ENCODE results near the gene RCCD1.

DNA sequence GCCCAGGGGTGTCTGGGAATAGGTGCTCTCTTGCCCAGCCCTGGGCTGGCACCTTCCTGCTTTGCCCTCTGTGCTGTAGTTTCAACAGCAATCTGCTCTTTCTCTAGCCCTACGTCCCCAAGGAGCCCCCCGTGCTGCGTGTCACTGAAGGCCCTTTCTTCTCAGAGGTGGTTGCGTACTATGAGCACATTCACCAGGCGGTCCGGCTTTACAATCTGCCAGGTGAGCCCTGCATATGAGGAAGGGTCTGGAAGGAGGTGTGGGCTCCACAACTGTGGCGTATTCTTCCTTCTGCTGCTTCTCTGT, 42.0 kb upstream of the RCCD1 start:
- TF ChIP-seq, protein P1, sequence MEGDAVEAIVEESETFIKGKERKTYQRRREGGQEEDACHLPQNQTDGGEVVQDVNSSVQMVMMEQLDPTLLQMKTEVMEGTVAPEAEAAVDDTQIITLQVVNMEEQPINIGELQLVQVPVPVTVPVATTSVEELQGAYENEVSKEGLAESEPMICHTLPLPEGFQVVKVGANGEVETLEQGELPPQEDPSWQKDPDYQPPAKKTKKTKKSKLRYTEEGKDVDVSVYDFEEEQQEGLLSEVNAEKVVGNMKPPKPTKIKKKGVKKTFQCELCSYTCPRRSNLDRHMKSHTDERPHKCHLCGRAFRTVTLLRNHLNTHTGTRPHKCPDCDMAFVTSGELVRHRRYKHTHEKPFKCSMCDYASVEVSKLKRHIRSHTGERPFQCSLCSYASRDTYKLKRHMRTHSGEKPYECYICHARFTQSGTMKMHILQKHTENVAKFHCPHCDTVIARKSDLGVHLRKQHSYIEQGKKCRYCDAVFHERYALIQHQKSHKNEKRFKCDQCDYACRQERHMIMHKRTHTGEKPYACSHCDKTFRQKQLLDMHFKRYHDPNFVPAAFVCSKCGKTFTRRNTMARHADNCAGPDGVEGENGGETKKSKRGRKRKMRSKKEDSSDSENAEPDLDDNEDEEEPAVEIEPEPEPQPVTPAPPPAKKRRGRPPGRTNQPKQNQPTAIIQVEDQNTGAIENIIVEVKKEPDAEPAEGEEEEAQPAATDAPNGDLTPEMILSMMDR (IDR thresholded peaks at IDR 0.05), result no peak
- TF ChIP-seq POLR2AphosphoS5 (IDR thresholded peaks at IDR 0.05), result no peak
- no peak for TF ChIP-seq POLR2A (IDR thresholded peaks at IDR 0.05)

Measured in breast epithelium (tissue), 3 donors.